PC-3 (cell line): ENCODE results near the gene RHBDD1.

Source experiments
- EZH2 ChIP-seq: fragments of 300-600 bp; sonication (generic); IDR thresholded peaks from one replicate; pipeline ENCODE4 v1.6.1; 2017; ENCODE audit warnings: antibody characterized with exemption, mild to moderate bottlenecking, low read length; ENCODE audit not compliant: unreplicated experiment
- TF ChIP-seq, protein P1 (sequence below): fragments of 300-600 bp; sonication (generic); conservative IDR thresholded peaks from 2 replicates; pipeline ENCODE4 v1.5.1; 2017; ENCODE audit warnings: antibody characterized with exemption, low read depth, mild to moderate bottlenecking, low read length

DNA sequence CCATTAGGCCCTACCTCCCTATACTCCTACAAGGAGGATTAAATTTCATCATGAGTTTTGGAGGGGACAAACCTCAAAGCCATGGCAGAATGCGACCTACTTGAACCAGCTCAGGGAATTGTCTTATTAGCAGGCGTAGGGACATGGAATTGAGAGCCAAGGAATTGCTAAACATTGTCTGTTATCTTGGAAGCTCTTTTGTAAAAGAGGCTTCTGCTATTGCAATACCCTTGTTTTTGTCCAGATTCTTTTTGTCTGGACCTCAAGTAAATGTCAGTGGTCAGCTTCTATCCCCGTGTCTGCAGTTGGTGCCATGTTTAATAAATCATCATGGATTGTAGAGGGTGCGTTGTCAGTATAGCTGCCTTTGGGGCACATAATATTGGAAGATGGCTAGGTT lies 62.3 kb downstream of the RHBDD1 start:
- TF ChIP-seq, protein P1, sequence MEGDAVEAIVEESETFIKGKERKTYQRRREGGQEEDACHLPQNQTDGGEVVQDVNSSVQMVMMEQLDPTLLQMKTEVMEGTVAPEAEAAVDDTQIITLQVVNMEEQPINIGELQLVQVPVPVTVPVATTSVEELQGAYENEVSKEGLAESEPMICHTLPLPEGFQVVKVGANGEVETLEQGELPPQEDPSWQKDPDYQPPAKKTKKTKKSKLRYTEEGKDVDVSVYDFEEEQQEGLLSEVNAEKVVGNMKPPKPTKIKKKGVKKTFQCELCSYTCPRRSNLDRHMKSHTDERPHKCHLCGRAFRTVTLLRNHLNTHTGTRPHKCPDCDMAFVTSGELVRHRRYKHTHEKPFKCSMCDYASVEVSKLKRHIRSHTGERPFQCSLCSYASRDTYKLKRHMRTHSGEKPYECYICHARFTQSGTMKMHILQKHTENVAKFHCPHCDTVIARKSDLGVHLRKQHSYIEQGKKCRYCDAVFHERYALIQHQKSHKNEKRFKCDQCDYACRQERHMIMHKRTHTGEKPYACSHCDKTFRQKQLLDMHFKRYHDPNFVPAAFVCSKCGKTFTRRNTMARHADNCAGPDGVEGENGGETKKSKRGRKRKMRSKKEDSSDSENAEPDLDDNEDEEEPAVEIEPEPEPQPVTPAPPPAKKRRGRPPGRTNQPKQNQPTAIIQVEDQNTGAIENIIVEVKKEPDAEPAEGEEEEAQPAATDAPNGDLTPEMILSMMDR: no peak
- TF ChIP-seq EZH2: no peak
